ENCODE measurements around the gene DENND11.

- no peak for TF ChIP-seq KLF13 (tag; IDR thresholded peaks at IDR 0.05; ENCODE audit: borderline replicate concordance, low read depth)
- no peak for TF ChIP-seq KAT7 (CRISPR knock-in tag; IDR thresholded peaks at IDR 0.05; ENCODE audit: borderline replicate concordance)
- TF ChIP-seq STAG1 (CRISPR knock-in tag; IDR thresholded peaks at IDR 0.05; ENCODE audit: borderline replicate concordance): no peak
- TF ChIP-seq NR2C2 (CRISPR knock-in tag; IDR thresholded peaks at IDR 0.05): no peak
- no peak for TF ChIP-seq NR2C2 (tag; IDR thresholded peaks at IDR 0.05)
- no peak for TF ChIP-seq NFATC3 (IDR thresholded peaks at IDR 0.05)
- no peak for TF ChIP-seq TCF7 (IDR thresholded peaks at IDR 0.05; ENCODE audit: borderline replicate concordance)
- no peak for TF ChIP-seq CBX5 (IDR thresholded peaks at IDR 0.05; ENCODE audit: borderline replicate concordance, low read depth)
- TF ChIP-seq SMARCE1 (IDR thresholded peaks at IDR 0.05): no peak
- TF ChIP-seq CTCF (IDR thresholded peaks at IDR 0.05 in 2 of 3, conservative IDR thresholded peaks at IDR 0.05 in 1 of 3; ENCODE audit: insufficient read depth in 2 of 3, low read depth in 1 of 3, low read length in 3 of 3): no peak
- TF ChIP-seq MYNN (IDR thresholded peaks at IDR 0.05): no peak
- TF ChIP-seq MYNN (CRISPR knock-in tag; IDR thresholded peaks at IDR 0.05): no peak
Observed at GRCh38 chr7:141659501-141659900, 42.5 kb downstream of the DENND11 start.
